ENCODE data around the gene BLNK. TPM values are rescaled to one million over a fixed set of nuclear protein-coding genes. Genes with fewer than 3 reads are reported as not detected.

BLNK gene
- polyA plus RNA-seq, 1 of the 3 experiments (the other 2 are of a cell fraction), result not detected

DNA sequence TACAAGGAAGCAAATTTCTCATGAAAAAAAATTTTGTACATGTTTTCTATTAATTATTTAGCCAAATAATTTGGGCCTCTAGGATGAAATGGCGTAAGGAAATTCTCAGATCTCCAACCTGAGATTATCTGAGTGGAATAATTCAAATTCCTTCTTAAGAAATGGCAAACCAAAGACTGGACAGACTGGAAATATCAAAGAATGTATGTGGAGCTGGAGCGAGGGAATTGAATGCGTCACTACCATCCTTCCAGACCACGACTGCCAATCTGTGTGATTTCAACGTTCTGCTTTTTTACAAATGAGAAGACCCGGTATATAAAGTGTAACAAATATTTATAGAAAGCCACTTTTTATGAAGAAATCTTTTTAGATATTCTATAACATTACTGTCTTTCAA is 12.4 kb upstream of the BLNK start:
- no peaks in the 10 kb centered on the region for H3K79me2 ChIP-seq (ENCODE audit: insufficient read depth)
- no peak overlapping the region for H3K27ac ChIP-seq (ENCODE audit: low read depth in 2 of 2, low read length in 1 of 2)
- H3K9me2 ChIP-seq, result no peaks in the 10 kb centered on the region
- H3K27me3 ChIP-seq (ENCODE audit: insufficient read depth), result no peaks in the 10 kb centered on the region
- WGBS (ENCODE audit: low lambda C conversion rate), result 51% methylated on average over 6 of the region's 6 CpGs
- ChIA-PET CTCF (interaction anchor here (1.1 to 2.1 kb wide), 3 partner anchors 9 to 11 kb away, joined by 3 to 5 read pairs (median 5); no protein-coding TSS in a partner anchor), POLR2A (no interaction called here)
- H3F3A ChIP-seq (replicated peaks; ENCODE audit: insufficient read depth), result no peaks in the 10 kb centered on the region
- H2AFZ ChIP-seq (ENCODE audit: low read depth), result no peak overlapping the region
- no peaks in the 10 kb centered on the region for H3K36me3 ChIP-seq (replicated peaks in 1 of 2; ENCODE audit: control insufficient read depth in 1 of 2, insufficient read depth in 2 of 2, low read length in 1 of 2)
- no peak for DNase-seq
- no peaks in the 10 kb centered on the region for H4K20me1 ChIP-seq (ENCODE audit: insufficient read depth)
- no peak overlapping the region for H3K4me3 ChIP-seq (ENCODE audit: low read depth in 2 of 2, low read length in 1 of 2)
- H3K4me1 ChIP-seq (ENCODE audit: control insufficient read depth in 1 of 2, insufficient read depth in 2 of 2, low read depth in 1 of 2, low read length in 1 of 2), result peaks cover 0 to 2% of the 10 kb centered on the region in 2 experiments; a peak in 2 of 4 replicates
- no peak overlapping the region for H3K9ac ChIP-seq
- no peaks in the 10 kb centered on the region for H3K9me3 ChIP-seq
- H3K4me2 ChIP-seq, result no peak overlapping the region
- no peak for TF ChIP-seq FOSL2 (IDR thresholded peaks at IDR 0.05; ENCODE audit: borderline replicate concordance, low read depth)
- no peak for TF ChIP-seq CTCF (IDR thresholded peaks at IDR 0.05)
- TF ChIP-seq TAF1 (IDR thresholded peaks at IDR 0.05; ENCODE audit: borderline replicate concordance, low read depth, low read length), result no peak
- no peak for TF ChIP-seq SMC3 (IDR thresholded peaks at IDR 0.05; ENCODE audit: low read depth, low read length)
- no peak for TF ChIP-seq JUND (IDR thresholded peaks at IDR 0.05)

DNA sequence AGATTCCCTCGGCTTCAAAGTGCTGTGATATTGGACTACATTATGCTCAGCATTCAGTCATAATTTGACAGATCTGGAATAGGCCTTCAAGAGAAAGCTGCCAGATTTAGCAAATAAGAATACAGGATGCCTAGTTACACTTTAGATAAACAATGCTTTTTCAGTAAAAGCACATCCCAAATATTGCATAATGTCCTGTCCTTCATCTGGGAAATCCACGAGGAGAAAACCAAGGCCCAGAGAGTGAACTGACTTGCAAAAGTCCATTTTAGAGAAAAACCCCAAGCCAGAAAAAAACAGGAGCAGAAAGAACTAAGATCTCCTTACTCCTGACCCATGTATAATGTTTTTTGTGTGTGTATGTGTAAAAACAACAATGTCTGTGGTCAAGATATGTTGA is 12.0 kb upstream of the BLNK start:
- H3F3A ChIP-seq (replicated peaks; ENCODE audit: insufficient read depth), result no peaks in the 10 kb centered on the region
- H4K20me1 ChIP-seq (ENCODE audit: insufficient read depth), result no peaks in the 10 kb centered on the region
- CTCF ChIA-PET, result interaction anchor here (1.1 to 2.1 kb wide), 2 partner anchors 11 to 12 kb away, joined by 3 to 5 read pairs; no protein-coding TSS in a partner anchor
- H3K36me3 ChIP-seq (replicated peaks in 1 of 2; ENCODE audit: control insufficient read depth in 1 of 2, insufficient read depth in 2 of 2, low read length in 1 of 2), result no peaks in the 10 kb centered on the region
- H3K4me2 ChIP-seq, result no peak overlapping the region
- no peak for TF ChIP-seq SMC3 (IDR thresholded peaks at IDR 0.05; ENCODE audit: low read depth, low read length)
- TF ChIP-seq ELF1 (IDR thresholded peaks at IDR 0.05), result no peak
- TF ChIP-seq FOXM1 (IDR thresholded peaks at IDR 0.05; ENCODE audit: low read depth), result no peak
- TF ChIP-seq, protein P1, sequence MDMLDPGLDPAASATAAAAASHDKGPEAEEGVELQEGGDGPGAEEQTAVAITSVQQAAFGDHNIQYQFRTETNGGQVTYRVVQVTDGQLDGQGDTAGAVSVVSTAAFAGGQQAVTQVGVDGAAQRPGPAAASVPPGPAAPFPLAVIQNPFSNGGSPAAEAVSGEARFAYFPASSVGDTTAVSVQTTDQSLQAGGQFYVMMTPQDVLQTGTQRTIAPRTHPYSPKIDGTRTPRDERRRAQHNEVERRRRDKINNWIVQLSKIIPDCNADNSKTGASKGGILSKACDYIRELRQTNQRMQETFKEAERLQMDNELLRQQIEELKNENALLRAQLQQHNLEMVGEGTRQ (IDR thresholded peaks at IDR 0.05; ENCODE audit: borderline replicate concordance, low read depth, low read length), result no peak
- TF ChIP-seq MXI1 (IDR thresholded peaks at IDR 0.05; ENCODE audit: low read depth, low read length), result no peak
- no peak for TF ChIP-seq RXRA (IDR thresholded peaks at IDR 0.05; ENCODE audit: borderline replicate concordance, low read depth)
- no peak for TF ChIP-seq TEAD4 (IDR thresholded peaks at IDR 0.05; ENCODE audit: borderline replicate concordance, insufficient read depth)
- no peak for TF ChIP-seq NRF1 (IDR thresholded peaks at IDR 0.05; ENCODE audit: low read depth, low read length)
- no peak for TF ChIP-seq RFX5 (IDR thresholded peaks at IDR 0.05; ENCODE audit: low read length)
- TF ChIP-seq CHD2 (IDR thresholded peaks at IDR 0.05; ENCODE audit: low read length, partially characterized antibody), result no peak
- no peak for TF ChIP-seq FOXJ3 (CRISPR knock-in tag; IDR thresholded peaks at IDR 0.05)
- TF ChIP-seq USF1 (IDR thresholded peaks at IDR 0.05; ENCODE audit: borderline replicate concordance, low read depth), result no peak
- TF ChIP-seq CTCF (IDR thresholded peaks at IDR 0.05), result no peak
- TF ChIP-seq, protein P2, sequence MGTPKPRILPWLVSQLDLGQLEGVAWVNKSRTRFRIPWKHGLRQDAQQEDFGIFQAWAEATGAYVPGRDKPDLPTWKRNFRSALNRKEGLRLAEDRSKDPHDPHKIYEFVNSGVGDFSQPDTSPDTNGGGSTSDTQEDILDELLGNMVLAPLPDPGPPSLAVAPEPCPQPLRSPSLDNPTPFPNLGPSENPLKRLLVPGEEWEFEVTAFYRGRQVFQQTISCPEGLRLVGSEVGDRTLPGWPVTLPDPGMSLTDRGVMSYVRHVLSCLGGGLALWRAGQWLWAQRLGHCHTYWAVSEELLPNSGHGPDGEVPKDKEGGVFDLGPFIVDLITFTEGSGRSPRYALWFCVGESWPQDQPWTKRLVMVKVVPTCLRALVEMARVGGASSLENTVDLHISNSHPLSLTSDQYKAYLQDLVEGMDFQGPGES (IDR thresholded peaks at IDR 0.05; ENCODE audit: low read depth, low read length), result no peak
- TF ChIP-seq, protein P3, sequence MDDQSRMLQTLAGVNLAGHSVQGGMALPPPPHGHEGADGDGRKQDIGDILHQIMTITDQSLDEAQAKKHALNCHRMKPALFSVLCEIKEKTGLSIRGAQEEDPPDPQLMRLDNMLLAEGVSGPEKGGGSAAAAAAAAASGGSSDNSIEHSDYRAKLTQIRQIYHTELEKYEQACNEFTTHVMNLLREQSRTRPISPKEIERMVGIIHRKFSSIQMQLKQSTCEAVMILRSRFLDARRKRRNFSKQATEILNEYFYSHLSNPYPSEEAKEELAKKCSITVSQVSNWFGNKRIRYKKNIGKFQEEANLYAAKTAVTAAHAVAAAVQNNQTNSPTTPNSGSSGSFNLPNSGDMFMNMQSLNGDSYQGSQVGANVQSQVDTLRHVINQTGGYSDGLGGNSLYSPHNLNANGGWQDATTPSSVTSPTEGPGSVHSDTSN (IDR thresholded peaks at IDR 0.05), result no peak
- no peaks in the 10 kb centered on the region for H3K9me3 ChIP-seq
- no peak overlapping the region for H3K27ac ChIP-seq (ENCODE audit: low read depth in 2 of 2, low read length in 1 of 2)
- no peak overlapping the region for H3K9ac ChIP-seq
- no peaks in the 10 kb centered on the region for H3K27me3 ChIP-seq (ENCODE audit: insufficient read depth)
- H2AFZ ChIP-seq (ENCODE audit: low read depth), result no peak overlapping the region
- H3K9me2 ChIP-seq, result no peaks in the 10 kb centered on the region
- 19% methylated on average over 2 of the region's 2 CpGs for WGBS (ENCODE audit: low lambda C conversion rate)
- DNase-seq, result no peak
- peaks cover 0 to 2% of the 10 kb centered on the region in 2 experiments; a peak in 2 of 4 replicates for H3K4me1 ChIP-seq (ENCODE audit: control insufficient read depth in 1 of 2, insufficient read depth in 2 of 2, low read depth in 1 of 2, low read length in 1 of 2)
- no peak overlapping the region for H3K4me3 ChIP-seq (ENCODE audit: low read depth in 2 of 2, low read length in 1 of 2)
- H3K79me2 ChIP-seq (ENCODE audit: insufficient read depth), result no peaks in the 10 kb centered on the region
- POLR2A ChIA-PET, result no interaction called here

Measured in SK-N-SH (cell line).